IPS-11a (cell line): ENCODE measurements around the gene TANGO2.

Experiments used
- H3K4me3 ChIP-seq: one replicate; pipeline ENCODE4 v1.5.1; 2013; ENCODE audit warnings: low read depth, low read length, control low read depth

TANGO2 gene

GRCh38 chr22:20113551-20114310, 92.8 kb downstream of the TANGO2 start:
- no peak overlapping the region for H3K4me3 ChIP-seq

GRCh38 chr22:20114506-20115475, 93.9 kb downstream of the TANGO2 start:
- no peak overlapping the region for H3K4me3 ChIP-seq

DNA sequence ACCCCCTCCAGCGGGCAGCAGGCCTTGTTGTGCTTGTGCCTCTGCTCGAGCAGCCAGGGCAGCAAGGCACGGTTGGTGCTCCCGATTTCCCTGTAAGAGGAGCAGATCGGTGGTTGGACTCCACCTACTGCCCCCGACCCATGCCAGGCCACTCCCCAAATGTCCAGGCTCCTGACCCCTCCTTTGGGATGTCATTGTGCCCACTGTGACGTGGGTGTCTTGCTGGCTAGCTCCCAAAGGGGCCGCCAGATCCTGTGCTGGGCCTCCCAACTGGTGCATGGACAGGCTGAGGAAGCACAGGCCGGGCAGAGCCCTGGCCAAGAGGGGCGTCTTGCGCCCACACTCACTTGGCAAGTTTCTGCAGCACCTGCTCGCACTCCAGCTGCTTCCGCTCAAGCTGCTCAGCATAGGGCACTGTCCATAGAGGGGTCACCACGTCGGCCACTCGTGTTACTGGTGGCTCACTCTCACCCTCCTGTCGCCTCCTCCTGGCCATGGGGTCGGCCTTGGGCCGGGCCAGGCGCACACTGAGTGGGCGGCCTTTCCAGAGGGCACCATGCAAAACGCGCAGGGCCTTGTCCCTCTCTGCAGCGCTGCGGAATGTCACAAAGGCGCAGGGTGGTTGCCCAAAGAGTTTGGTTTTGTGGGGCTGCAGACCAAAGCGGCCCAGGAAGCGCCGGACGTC, 94.9 kb downstream of the TANGO2 start, which contains the start of gene RANBP1:
Gene RANBP1 (plus strand): TSS at position 414 of the 685 bp plus-strand sequence. CDS start 81 bp downstream, at position 495.
- peak within 1 kb of the TSS; percentile 79 for H3K4me3 ChIP-seq

GRCh38 chr22:20116376-20116950, 95.6 kb downstream of the TANGO2 start:
- H3K4me3 ChIP-seq, result peak overlapping the region; percentile 79
